Spleen (tissue), 11 donors: ENCODE data around the gene CERT1. TPM values are rescaled to one million over a fixed set of nuclear protein-coding genes. Genes with fewer than 3 reads are reported as not detected.
"Not testable (repeated sequence)": the region's sequence is repeated elsewhere in the genome, so short reads cannot be mapped to it uniquely, and the experiment has no call there.

Source experiments
- DNase-seq: peaks from one replicate; pipeline ENCODE4 v3.0.0-alpha.2; 2020
- H3K27ac ChIP-seq, 8 donors: fragments of 200-600 bp; sonication (generic) in 7 of 8; 1 replicate in 4 of 8; 2 replicates in 4 of 8; pipeline versions ENCODE4 v1.5.0 to v1.8.0; 2016 to 2021; ENCODE audit warnings: inconsistent platforms in 4 of 8, mild to moderate bottlenecking in 4 of 8, moderate library complexity in 1 of 8
- H3K27me3 ChIP-seq, 7 donors: fragments of 200-600 bp; sonication (generic) in 6 of 7; replicated peaks in 1 of 7; 1 replicate in 4 of 7; 2 replicates in 3 of 7; pipeline versions ENCODE4 v1.5.0 to v1.8.0; 2016 to 2021; ENCODE audit warnings: inconsistent platforms in 3 of 7, mild to moderate bottlenecking in 1 of 7
- H3K36me3 ChIP-seq, 6 donors: fragments of 200-600 bp; sonication (generic) in 5 of 6; 1 replicate in 4 of 6; 2 replicates in 2 of 6; pipeline versions ENCODE4 v1.5.0 to v1.8.0; 2016 to 2021; ENCODE audit warnings: inconsistent platforms in 2 of 6
- H3K4me1 ChIP-seq, 6 donors: fragments of 200-600 bp; sonication (generic) in 5 of 6; 1 replicate in 3 of 6; 2 replicates in 3 of 6; pipeline versions ENCODE4 v1.5.0 to v1.8.0; 2016 to 2021; ENCODE audit warnings: inconsistent platforms in 3 of 6
- H3K4me3 ChIP-seq, 8 donors: fragments of 200-600 bp; sonication (generic) in 7 of 8; 1 replicate in 4 of 8; 2 replicates in 4 of 8; pipeline versions ENCODE4 v1.5.0 to v1.8.0; 2016 to 2021; ENCODE audit warnings: inconsistent platforms in 4 of 8, mild to moderate bottlenecking in 4 of 8, moderate library complexity in 2 of 8
- H3K9me3 ChIP-seq, 8 donors: fragments of 200-600 bp; sonication (generic) in 7 of 8; 1 replicate in 4 of 8; 2 replicates in 4 of 8; pipeline versions ENCODE4 v1.5.0 to v1.8.0; 2016 to 2021; ENCODE audit warnings: inconsistent platforms in 4 of 8
- CTCF ChIP-seq, 11 experiments: fragments of 200-600 bp in 7 of 11; fragments of 450-650 bp in 4 of 11; sonication (generic) in 4 of 11; IDR thresholded peaks in 8 of 11; conservative IDR thresholded peaks in 3 of 11; 1 replicate in 7 of 11; 2 replicates in 4 of 11; pipeline versions ENCODE4 v1.4.0 to v1.8.0; 2016 to 2021; ENCODE audit warnings: antibody characterized with exemption in 11 of 11, inconsistent platforms in 4 of 11, mild to moderate bottlenecking in 1 of 11
- POLR2A ChIP-seq, 3 donors: fragments of 450-650 bp; IDR thresholded peaks; one replicate each; pipeline ENCODE4 v1.5.1; 2017; ENCODE audit warnings: antibody characterized with exemption in 3 of 3, mild to moderate bottlenecking in 1 of 3
- POLR2AphosphoS5 ChIP-seq, 3 donors: sonication (generic); formaldehyde crosslinking; IDR thresholded peaks; one replicate each; pipeline ENCODE4 v1.5.1; 2017; ENCODE audit warnings: antibody characterized with exemption in 3 of 3
- WGBS, 5 donors: extraction: QIAGEN DNeasy Blood & Tissue Kit in 3 of 5; methylation state at CpG; one replicate each; pipeline versions ENCODE4 v1.1.5 to v1.1.7; 2013 to 2018; 5-methylcytosine and 5-hydroxymethylcytosine counted together
- intact Hi-C: fragments of 100-400 bp; cut with DNase I; formaldehyde crosslinking; loops from one replicate; pipeline ENCODE4 v1.15.0; 2023; ENCODE audit warnings: low total_unique reads
- polyA plus RNA-seq, 3 donors: library from polyadenylated mRNA; stranded (reverse); fragments of 200-250 nt; gene quantifications; one replicate each; pipeline ENCODE4 v1.2.1, GENCODE V29; 2013
- total RNA-seq, 7 donors: library from RNA; depleted of rRNA in 3 of 7; stranded (reverse); fragments of >200 nt in 3 of 7; fragmentation: NEBNext Ultra II Directional in 4 of 7; extraction: Animal tissue kit (Norgen Biotek cat#: 25700) in 4 of 7; gene quantifications; one replicate each; pipeline versions ENCODE4 v1.1.0 to v1.2.1, GENCODE V29; 2016 to 2021
- donor health status: healthy with polysubstance abuse.
- donor health status: DM: no; HTN: no; CAD: no; lungs with moderate emphysema.
- donor health status: DM: no; HTN: no; CAD: no.
- donor health status: Bipolar disorder and iron deficiency.
- donor health status: healthy.
- donor health status: DM: no; HTN: no; CAD: no.
- donor health status: DM: yes; HTN: yes; CAD: no.

The CERT1 gene
- total and polyA plus RNA-seq, 10 donors: 8.5 to 71.1 (median 51.4) TPM

GRCh38 chr5:75507841-75508240, 3.6 kb downstream of the CERT1 start:
- Histone ChIP-seq H3K36me3 (peaks cover 0 to 24% (median 10%) of the 10 kb centered on the region in 6 donors), H3K27ac (no peak overlapping the region), H3K4me1 (peaks cover 15 to 74% (median 35%) of the 10 kb centered on the region in 6 donors), H3K27me3 (no peaks in the 10 kb centered on the region), H3K4me3 (no peak overlapping the region), H3K9me3 (no peaks in the 10 kb centered on the region)
- intact Hi-C loops: no loop called here
- TF ChIP-seq POLR2A (IDR thresholded peaks at IDR 0.05) (no peak), CTCF (IDR thresholded peaks at IDR 0.05 in 8 of 11, conservative IDR thresholded peaks at IDR 0.05 in 3 of 11) (no peak), POLR2AphosphoS5 (IDR thresholded peaks at IDR 0.05) (no peak)
- 93 to 100% (median 96%) methylated on average over 1 of the region's 1 CpG for WGBS, 5 donors
- no peak for DNase-seq

- H3K9me3 ChIP-seq, H3K27me3 ChIP-seq, H3K4me3 ChIP-seq, intact Hi-C loops, DNase-seq, H3K27ac ChIP-seq: not testable (repeated sequence)
- 78 to 90% (median 86%) methylated on average over 5 of the region's 5 CpGs for WGBS, 5 donors
- Histone ChIP-seq H3K4me1 (peaks cover 12 to 66% (median 29%) of the 10 kb centered on the region in 6 donors), H3K36me3 (peaks cover 0 to 28% (median 10%) of the 10 kb centered on the region in 6 donors)
These were observed 6.3 kb downstream of the CERT1 start for GRCh38 chr5:75505112-75505511.

- H3K4me1 ChIP-seq: peaks cover 0 to 20% (median 1%) of the 10 kb centered on the region in 6 donors
- DNase-seq: peak; percentile 41
- H3K9me3 ChIP-seq, intact Hi-C loops, H3K27ac ChIP-seq, H3K4me3 ChIP-seq, H3K27me3 ChIP-seq: not testable (repeated sequence)
- H3K36me3 ChIP-seq: peaks cover 0 to 47% (median 15%) of the 10 kb centered on the region in 6 donors
- WGBS, 5 donors: 94 to 100% (median 100%) methylated on average over 1 of the region's 1 CpG
These were observed 12.6 kb downstream of the CERT1 start for GRCh38 chr5:75498875-75499274.

- peaks cover 0 to 18% (median 1%) of the 10 kb centered on the region in 6 donors for H3K4me1 ChIP-seq
- no peak overlapping the region for H3K27ac ChIP-seq
- no peak for TF ChIP-seq POLR2AphosphoS5 (IDR thresholded peaks at IDR 0.05)
- no peak for TF ChIP-seq POLR2A (IDR thresholded peaks at IDR 0.05)
- no peak for TF ChIP-seq CTCF (IDR thresholded peaks at IDR 0.05 in 8 of 11, conservative IDR thresholded peaks at IDR 0.05 in 3 of 11)
- no peaks in the 10 kb centered on the region for H3K9me3 ChIP-seq
- peaks cover 0 to 46% (median 15%) of the 10 kb centered on the region in 6 donors for H3K36me3 ChIP-seq
- peak; percentile 37 for DNase-seq
- intact Hi-C loops: no loop called here
- H3K27me3 ChIP-seq: no peaks in the 10 kb centered on the region
- no peak overlapping the region for H3K4me3 ChIP-seq
- 97 to 100% (median 98%) methylated on average over 7 of the region's 7 CpGs for WGBS, 5 donors
These were observed 13.1 kb downstream of the CERT1 start for GRCh38 chr5:75498208-75498777.

- Histone ChIP-seq H3K4me1 (peaks cover 0 to 8% (median 1%) of the 10 kb centered on the region in 6 donors), H3K36me3 (peaks cover 0 to 61% (median 27%) of the 10 kb centered on the region in 6 donors), H3K27me3 (no peaks in the 10 kb centered on the region), H3K27ac (no peak overlapping the region), H3K9me3 (no peaks in the 10 kb centered on the region), H3K4me3 (no peak overlapping the region)
- intact Hi-C loops: no loop called here
- 92 to 97% (median 95%) methylated on average over 3 of the region's 3 CpGs for WGBS, 5 donors
- no peak for DNase-seq
- no peak for TF ChIP-seq POLR2A (IDR thresholded peaks at IDR 0.05)
These were observed 15.4 kb downstream of the CERT1 start for GRCh38 chr5:75496026-75496425.
